Activated naive CD8-positive, alpha-beta T cell treated with anti-CD3 and anti-CD28 coated beads, Interleukin-2, amount 50 U/mL, for 16 hours (primary cell): ENCODE results near the gene GPR50.

ENCODE experiments used
- DNase-seq: peaks from one replicate; pipeline ENCODE4 v3.0.0-alpha.2; 2020; ENCODE audit warnings: low read depth, low spot score

The GPR50 gene

GRCh38 chrX:151176231-151176750 lies at the start of gene GPR50:
Gene GPR50 (plus strand): TSS chrX:151176584. CDS start chrX:151176722, 138 bp downstream.
- DNase-seq: no peak

DNA sequence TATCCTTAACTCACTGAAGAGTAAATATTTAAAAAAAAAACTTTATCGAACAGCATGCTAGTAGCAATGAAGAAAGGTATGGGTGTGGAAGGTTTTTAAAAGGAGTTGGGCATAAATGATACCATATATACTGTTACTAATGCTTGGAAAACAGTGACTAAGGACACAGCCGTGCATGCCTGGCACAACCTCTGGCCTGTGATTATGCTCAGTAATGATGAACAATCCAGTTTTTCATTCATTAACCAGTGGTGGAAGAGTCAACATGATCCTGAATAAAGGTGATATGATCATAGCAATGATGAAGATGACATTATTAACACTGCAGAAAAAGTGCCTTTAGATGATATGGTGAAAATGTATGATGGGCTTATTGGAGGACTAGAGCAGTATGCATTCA lies 43.9 kb upstream of the GPR50 start:
- DNase-seq: no peak

- DNase-seq: no peak
Measured at GRCh38 chrX:151151665-151152267, 24.6 kb upstream of the GPR50 start.

GRCh38 chrX:151153086-151153485 lies 23.3 kb upstream of the GPR50 start:
- no peak for DNase-seq

GRCh38 chrX:151153667-151154066 lies 22.7 kb upstream of the GPR50 start:
- DNase-seq: no peak

DNA sequence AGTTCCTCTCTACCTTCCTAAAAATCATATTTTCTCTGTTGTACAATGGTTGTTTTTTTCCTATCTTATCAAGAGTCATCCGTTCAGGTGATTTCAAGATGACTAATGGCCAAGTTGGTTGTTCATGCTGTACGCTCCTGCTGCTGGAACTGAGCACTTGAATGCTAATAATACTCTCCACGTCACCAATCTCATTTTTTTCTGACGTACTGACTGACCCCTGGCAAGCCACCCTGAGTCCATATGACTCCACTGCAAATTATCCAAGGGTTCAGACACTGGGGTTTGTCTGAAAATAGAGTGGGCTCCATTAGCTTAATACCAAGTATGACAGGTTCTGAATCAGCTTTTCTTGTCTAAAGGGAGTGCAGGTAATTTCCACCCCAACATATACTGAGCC lies 21.1 kb upstream of the GPR50 start:
- no peak for DNase-seq

- DNase-seq: no peak
Measured at GRCh38 chrX:151161690-151162089, 14.7 kb upstream of the GPR50 start.

DNA sequence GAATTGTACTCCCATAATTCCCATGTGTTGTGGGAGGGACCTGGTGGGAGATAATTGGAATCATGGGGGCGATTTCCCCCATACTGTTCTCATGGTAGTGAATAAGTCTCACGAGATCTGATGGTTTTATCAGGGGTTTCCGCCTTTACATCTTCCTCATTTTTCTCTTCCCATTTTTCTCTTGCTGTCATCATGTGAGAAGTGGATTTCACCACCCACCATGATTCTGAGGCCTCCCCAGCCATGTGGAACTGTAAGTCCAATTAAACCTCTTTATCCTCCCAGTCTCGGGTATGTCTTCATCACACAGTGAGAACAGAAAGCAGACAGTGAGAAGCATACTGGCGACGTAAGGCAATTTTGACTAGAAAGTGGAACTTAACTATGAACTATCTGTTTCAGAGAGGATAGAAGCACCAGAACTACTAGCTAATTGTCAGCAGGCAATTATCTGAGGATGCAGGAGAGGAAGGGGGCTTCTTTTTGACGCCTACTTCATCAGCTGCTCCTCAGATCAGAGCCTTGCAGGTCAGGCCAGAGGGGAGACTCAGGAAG lies 8.5 kb upstream of the GPR50 start:
- no peak for DNase-seq

DNA sequence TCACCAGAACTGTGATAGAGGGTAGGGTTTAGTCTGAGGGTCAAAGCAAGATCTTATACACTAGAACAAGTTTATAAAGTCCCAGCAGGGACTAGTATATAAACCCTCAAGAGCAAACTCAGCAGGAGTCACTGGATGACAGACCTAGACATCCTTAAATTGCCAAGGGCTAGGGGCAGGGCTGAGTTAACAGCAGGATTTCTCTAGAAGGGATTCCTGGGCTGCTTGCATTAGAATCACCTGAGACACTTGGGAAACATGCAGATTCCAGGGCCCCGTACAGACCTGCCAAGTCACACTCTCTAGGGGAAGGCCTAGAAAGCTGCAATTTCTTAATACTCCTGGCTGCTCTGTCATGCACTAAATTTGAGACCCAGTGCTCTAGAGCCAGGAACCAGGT lies 6.6 kb upstream of the GPR50 start:
- no peak for DNase-seq

DNA sequence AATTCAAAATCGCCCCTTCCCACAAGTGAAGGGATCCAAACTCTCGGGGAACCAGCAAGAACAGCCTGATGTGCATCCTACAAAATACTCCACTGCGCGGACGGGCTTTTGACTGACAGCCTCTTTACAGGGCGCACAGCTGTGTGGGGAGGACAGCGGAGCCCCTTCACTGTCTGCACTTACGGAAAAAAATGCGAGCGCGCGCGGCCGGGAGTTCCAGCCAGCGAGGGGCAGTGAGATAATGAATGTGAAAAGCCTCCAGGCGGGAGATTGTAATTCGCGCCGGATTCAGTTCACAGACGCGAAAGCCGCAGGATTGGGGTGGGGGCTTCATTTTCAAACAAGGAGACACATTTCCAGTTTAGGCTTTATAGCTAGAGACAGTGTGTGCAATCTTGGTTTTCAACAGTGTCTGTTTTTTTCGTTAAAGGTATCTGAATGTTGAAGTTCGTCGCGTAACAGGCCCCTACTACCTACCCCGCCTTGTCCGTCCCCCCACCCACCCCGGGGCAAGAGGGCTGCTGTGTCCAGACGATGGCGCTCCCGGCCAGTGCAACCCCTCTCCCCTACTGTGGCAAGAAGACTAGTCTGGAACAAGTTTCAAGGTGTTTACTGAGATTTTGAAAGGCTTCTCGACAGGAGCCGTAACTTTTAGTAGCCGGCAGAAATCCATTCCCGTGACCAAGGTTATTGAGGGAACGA lies 1.7 kb upstream of the GPR50 start:
- DNase-seq: no peak

- no peak for DNase-seq
Measured at GRCh38 chrX:151175283-151176062, 911 bp upstream of the GPR50 start.

GRCh38 chrX:151177141-151178027 lies 1.0 kb downstream of the GPR50 start:
- DNase-seq: no peak

- no peak for DNase-seq
Measured at GRCh38 chrX:151178746-151179145, 2.4 kb downstream of the GPR50 start.

DNA sequence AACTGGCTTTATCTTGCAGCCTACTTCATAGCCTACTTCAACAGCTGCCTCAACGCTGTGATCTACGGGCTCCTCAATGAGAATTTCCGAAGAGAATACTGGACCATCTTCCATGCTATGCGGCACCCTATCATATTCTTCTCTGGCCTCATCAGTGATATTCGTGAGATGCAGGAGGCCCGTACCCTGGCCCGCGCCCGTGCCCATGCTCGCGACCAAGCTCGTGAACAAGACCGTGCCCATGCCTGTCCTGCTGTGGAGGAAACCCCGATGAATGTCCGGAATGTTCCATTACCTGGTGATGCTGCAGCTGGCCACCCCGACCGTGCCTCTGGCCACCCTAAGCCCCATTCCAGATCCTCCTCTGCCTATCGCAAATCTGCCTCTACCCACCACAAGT lies 4.0 kb downstream of the GPR50 start:
- no peak for DNase-seq

GRCh38 chrX:151181088-151181487 lies 4.7 kb downstream of the GPR50 start:
- no peak for DNase-seq

- DNase-seq: no peak
Measured at GRCh38 chrX:151183233-151183753, 6.9 kb downstream of the GPR50 start.

GRCh38 chrX:151183912-151184565 lies 7.7 kb downstream of the GPR50 start:
- no peak for DNase-seq

- no peak for DNase-seq
Measured at GRCh38 chrX:151184705-151185104, 8.3 kb downstream of the GPR50 start.

- no peak for DNase-seq
Measured at GRCh38 chrX:151206871-151207270, 30.5 kb downstream of the GPR50 start.

DNA sequence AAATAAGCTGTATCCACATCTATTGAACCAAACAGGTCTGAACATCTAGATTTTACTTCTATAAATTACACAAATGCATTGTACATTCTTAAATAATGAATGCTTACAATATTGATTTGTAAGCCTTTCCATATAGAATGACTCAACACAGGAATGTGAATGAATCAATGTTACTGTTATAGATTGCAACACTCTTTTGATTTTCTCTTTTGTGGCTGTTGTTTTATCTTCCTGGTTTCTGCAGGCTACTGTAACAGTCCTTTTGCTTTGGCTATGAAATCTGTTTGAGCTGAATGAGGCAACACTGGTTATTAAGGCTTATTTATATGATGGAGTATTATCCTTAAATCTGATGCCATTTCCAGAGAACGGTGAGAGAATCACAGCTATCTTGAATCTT lies 49.5 kb downstream of the GPR50 start:
- no peak for DNase-seq
